Ishikawa (cell line): Measurements from ENCODE around the gene CLEC19A.

Experiments used
- CEBPB ChIP-seq: IDR thresholded peaks from 2 replicates; pipeline ENCODE4 v1.6.1; 2012
- CREB1 ChIP-seq: IDR thresholded peaks from 2 replicates; pipeline ENCODE4 v1.6.1; 2012; ENCODE audit warnings: low read depth
- EGR1 ChIP-seq: IDR thresholded peaks from 2 replicates; pipeline ENCODE4 v1.6.1; 2012
- EP300 ChIP-seq: IDR thresholded peaks from 2 replicates; pipeline ENCODE4 v1.6.1; 2012; ENCODE audit warnings: borderline replicate concordance
- FOXM1 ChIP-seq: IDR thresholded peaks from 2 replicates; pipeline ENCODE4 v1.6.1; 2012; ENCODE audit warnings: low read depth, borderline replicate concordance
- MAX ChIP-seq: IDR thresholded peaks from 2 replicates; pipeline ENCODE4 v1.6.1; 2012
- NFIC ChIP-seq: IDR thresholded peaks from 2 replicates; pipeline ENCODE4 v1.6.1; 2012
- RAD21 ChIP-seq: IDR thresholded peaks from 2 replicates; pipeline ENCODE4 v1.6.1; 2012; ENCODE audit warnings: low read depth
- REST ChIP-seq: IDR thresholded peaks from 2 replicates; pipeline ENCODE4 v1.6.1; 2012; ENCODE audit warnings: low read depth, mild to moderate bottlenecking
- TAF1 ChIP-seq: IDR thresholded peaks from 2 replicates; pipeline ENCODE4 v1.6.1; 2012; ENCODE audit warnings: low read depth, mild to moderate bottlenecking
- TCF12 ChIP-seq: IDR thresholded peaks from 2 replicates; pipeline ENCODE4 v1.6.1; 2012; ENCODE audit warnings: low read depth
- TEAD4 ChIP-seq: IDR thresholded peaks from 2 replicates; pipeline ENCODE4 v1.6.1; 2012
- USF1 ChIP-seq: IDR thresholded peaks from 2 replicates; pipeline ENCODE4 v1.6.1; 2012
- YY1 ChIP-seq: IDR thresholded peaks from 2 replicates; pipeline ENCODE4 v1.6.1; 2012; ENCODE audit warnings: low read depth
- ZBTB7A ChIP-seq: IDR thresholded peaks from 2 replicates; pipeline ENCODE4 v1.6.1; 2012; ENCODE audit warnings: low read depth

CLEC19A gene

GRCh38 chr16:19281246-19281645 lies 4.3 kb upstream of the CLEC19A start:
- TF ChIP-seq NFIC (peak; percentile 70), CEBPB (no peak)

DNA sequence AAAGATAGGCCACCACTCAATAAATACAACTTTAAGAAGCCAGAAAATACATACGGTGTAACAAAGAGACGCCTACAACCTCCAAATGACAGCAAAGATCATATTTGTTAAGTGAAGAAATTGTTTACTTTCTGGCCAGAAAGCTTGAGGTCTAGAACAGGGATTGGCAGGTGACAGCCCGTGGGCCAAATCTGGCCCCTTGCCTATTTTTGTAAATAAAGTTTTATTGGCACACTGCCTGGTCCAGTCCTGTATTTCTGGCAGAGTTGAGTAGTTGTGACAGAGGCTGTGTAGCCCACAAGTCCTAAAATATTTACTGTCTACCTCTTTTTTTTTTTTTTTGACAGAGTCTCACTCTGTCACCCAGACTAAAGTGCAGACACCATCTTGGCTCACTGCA lies 3.4 kb upstream of the CLEC19A start:
- TF ChIP-seq EGR1: no peak
- TF ChIP-seq USF1: no peak
- TF ChIP-seq ZBTB7A: no peak
- peak; percentile 46; the same call in 1 of the 2 replicates for TF ChIP-seq NFIC
- TF ChIP-seq TEAD4: no peak
- TF ChIP-seq YY1: no peak
- TF ChIP-seq CREB1: no peak

DNA sequence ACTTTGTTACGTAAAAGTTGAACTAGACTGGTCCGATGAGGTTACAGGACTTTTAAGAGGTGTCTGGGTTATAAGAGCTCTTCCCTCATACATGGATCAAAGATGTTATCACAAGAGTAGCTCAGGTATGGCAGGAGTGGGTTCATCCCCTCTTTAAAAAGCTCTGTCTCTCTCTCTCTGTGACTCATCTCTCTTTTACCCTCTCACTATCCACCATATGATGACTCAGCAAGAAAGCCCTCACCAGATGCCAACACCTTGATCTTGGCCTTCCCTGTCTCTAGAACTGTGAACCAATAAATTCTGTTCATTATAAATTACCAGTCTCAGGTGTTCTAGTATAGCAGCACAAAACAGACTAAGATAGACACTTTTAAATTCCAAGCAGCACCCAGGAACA lies 1.9 kb upstream of the CLEC19A start:
- TF ChIP-seq FOXM1 (no peak), CEBPB (no peak)

- TF ChIP-seq FOXM1: no peak
- no peak for TF ChIP-seq CREB1
- no peak for TF ChIP-seq TAF1
- peak; percentile 76 for TF ChIP-seq EP300
- no peak for TF ChIP-seq REST
- TF ChIP-seq CEBPB: 0 out of 2 replicates have a peak, but pooled peaks have one; percentile 1
- peak; percentile 24; the same call in 1 of the 2 replicates for TF ChIP-seq USF1
- peak; percentile 18; the same call in 1 of the 2 replicates for TF ChIP-seq MAX
- TF ChIP-seq NFIC: peak; percentile 93
- TF ChIP-seq EGR1: no peak
- TF ChIP-seq YY1: no peak
- peak; percentile 88 for TF ChIP-seq TEAD4
- TF ChIP-seq ZBTB7A: no peak
- TF ChIP-seq TCF12: peak; percentile 91
Measured at GRCh38 chr16:19284207-19284606, 1.3 kb upstream of the CLEC19A start.

DNA sequence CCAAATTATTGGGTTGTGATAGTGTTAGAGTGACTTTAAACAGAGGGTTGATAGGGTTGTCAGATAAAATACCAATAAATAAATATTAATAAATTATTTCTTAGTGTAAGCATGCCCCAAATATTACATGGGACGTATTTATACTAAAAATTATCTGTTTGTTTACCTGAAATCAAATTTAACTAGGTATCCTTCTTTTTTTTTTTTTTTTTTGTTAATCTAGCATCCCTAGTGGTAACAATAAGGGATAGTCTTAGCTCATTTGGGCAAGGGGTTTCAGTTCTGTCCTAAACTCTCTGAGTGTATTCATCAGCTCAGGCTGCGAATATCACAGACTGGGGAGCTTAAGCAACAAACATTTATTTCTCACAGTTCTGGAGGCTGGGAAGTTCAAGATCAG lies 1.3 kb downstream of the CLEC19A start:
- TF ChIP-seq CEBPB: no peak

GRCh38 chr16:19287241-19287640 lies 1.7 kb downstream of the CLEC19A start:
- no peak for TF ChIP-seq EGR1
- no peak for TF ChIP-seq RAD21
- TF ChIP-seq NFIC: no peak
- TF ChIP-seq USF1: no peak
- TF ChIP-seq ZBTB7A: no peak
- no peak for TF ChIP-seq YY1
- TF ChIP-seq FOXM1: no peak
- no peak for TF ChIP-seq EP300
- TF ChIP-seq TEAD4: no peak

DNA sequence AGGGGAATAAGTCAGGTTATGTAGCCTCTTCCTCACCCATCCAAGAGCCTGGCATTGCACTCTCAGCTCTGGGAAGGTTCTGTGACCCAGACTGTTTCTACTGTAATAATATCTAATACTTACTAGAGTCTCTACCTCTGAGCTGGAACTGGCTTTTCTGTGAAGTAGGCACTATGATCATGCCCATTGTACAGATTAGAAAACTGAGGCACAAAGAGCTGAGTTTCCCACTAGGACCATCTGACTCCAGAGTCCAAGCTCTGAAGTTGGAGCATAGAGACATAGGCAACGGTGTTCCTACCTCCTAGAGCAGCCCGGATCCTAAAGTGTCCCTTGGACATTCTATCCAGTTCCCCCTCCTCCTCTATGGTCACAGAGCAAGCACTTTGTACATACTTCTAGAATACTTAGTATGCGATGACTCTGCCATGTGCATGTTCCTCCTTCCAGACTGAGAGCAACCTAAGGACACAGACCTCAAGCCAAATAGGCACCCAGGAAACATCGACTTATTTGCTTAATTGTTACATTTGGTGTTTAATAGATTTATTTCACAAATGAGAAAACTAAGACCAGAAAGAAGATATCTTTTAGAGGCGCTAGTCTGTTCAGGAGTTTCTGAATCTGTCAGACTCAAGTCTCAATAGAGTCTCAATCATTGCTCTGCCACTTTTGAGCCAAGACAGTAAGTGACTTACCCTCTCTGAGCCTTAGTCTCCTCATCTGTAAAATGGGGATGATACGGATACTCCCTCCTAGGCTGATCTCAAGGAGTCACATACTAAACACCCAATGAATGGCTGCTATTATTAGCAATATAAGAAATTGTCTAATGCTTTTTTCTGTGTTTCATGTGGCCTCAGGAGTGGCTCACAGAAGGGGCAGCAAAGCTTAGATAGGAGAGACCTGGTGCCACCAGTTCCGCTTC lies 3.6 kb downstream of the CLEC19A start:
- TF ChIP-seq REST (no peak), TCF12 (no peak), EGR1 (no peak), CEBPB (no peak), EP300 (no peak), MAX (no peak), TEAD4 (no peak), USF1 (no peak), CREB1 (no peak), RAD21 (no peak), YY1 (no peak), FOXM1 (no peak), TAF1 (no peak), NFIC (no peak), ZBTB7A (no peak)
